ENCODE results near the gene CUEDC2.

The CUEDC2 gene

DNA sequence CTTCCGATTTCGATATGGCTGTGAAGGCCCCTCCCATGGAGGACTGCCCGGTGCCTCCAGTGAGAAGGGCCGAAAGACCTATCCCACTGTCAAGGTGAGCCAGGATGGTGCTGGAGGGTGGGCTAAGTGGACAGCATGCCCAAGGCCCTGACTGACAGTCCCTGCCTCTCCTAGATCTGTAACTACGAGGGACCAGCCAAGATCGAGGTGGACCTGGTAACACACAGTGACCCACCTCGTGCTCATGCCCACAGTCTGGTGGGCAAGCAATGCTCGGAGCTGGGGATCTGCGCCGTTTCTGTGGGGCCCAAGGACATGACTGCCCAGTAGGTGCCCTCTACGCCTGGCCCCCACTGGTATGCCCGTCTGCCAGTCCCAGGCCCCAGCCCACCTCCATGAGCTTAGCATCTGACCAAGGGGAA lies 35.6 kb downstream of the CUEDC2 start:
- DNase-seq (ENCODE audit: low read depth in 2 of 2) = no peak

- DNase-seq (ENCODE audit: low read depth in 2 of 2) = no peak
These were observed 36.1 kb downstream of the CUEDC2 start for GRCh38 chr10:102396317-102396650.

DNA sequence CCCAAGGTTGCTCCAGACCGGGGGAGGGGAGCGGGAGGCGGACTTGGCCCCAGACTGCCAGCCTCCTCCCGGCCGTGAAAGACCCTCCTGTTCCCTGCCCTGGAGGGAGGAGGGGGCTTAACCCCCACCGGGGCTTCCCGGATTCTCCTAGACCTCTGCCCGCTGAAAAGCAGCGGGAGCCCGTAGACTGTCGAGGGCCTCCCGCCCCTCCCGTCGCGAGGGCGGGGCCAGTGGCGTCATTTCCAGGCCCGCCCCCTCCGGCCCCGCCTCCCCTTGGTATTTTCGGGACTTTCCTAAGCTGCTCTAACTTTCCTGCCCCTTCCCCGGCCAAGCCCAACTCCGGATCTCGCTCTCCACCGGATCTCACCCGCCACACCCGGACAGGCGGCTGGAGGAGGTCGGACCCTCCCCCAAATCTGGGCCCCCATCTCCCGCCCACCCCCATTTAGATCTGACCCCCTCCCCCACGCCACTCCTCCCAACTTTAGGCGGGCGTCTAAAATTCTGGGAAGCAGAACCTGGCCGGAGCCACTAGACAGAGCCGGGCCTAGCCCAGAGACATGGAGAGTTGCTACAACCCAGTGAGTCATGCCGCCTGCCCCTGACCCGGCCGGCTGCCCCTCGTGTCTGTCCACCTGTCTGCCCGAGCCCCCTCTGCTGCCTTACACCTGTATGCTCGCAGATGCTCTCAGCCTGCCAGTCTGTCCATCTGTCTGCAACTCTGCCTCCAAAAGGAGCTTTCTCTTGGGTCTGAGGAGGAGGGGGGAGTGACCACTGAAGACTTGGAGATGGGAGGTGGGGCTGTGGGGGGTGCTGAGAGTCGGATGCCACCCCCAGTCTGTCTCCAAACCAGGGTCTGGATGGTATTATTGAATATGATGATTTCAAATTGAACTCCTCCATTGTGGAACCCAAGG lies 36.7 kb downstream of the CUEDC2 start, which contains the start of gene NFKB2:
Gene NFKB2 (plus strand): TSS at position 306 of the 917 bp plus-strand sequence. CDS start 255 bp downstream, at position 561.
- DNase-seq (ENCODE audit: low read depth in 2 of 2) = peak; percentile 85 to 86

DNA sequence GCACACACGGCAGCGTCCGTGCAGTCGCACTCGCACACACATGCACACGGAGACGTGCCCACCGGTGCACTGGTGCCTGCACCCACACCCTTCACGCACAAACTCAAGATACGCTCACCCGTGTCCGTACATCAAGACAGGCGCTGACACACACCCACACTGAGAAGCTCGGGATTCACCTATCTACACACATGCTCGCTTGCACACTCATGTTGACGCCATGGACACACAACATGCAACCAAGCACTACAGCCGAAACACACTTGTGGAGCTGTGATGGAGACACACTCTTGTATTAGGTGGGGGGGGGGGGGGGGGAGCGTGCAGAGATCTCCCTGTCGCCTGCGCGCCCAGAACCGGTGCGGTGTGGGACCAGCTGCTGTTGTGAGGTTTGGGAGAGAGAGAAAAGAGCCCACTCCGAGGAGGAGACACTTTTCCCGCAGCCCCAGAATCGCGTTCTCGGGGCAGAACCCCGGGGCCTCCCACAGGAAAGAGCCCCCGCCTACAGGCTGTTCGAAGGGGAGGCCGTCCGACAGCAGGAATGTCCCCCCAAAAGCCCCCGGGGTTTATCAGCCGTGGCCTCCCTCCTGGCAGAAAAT lies 37.5 kb downstream of the CUEDC2 start:
- peak; percentile 36 to 67 for DNase-seq (ENCODE audit: low read depth in 2 of 2)

- DNase-seq (ENCODE audit: low read depth in 2 of 2) = peak; percentile 97 to 98
These were observed 38.1 kb downstream of the CUEDC2 start for GRCh38 chr10:102394079-102394800.

- DNase-seq (ENCODE audit: low read depth in 2 of 2) = no peak
These were observed 38.8 kb downstream of the CUEDC2 start for GRCh38 chr10:102393411-102394078.

GRCh38 chr10:102392306-102392705 lies 40.1 kb downstream of the CUEDC2 start:
- no peak for DNase-seq (ENCODE audit: low read depth in 2 of 2)

DNA sequence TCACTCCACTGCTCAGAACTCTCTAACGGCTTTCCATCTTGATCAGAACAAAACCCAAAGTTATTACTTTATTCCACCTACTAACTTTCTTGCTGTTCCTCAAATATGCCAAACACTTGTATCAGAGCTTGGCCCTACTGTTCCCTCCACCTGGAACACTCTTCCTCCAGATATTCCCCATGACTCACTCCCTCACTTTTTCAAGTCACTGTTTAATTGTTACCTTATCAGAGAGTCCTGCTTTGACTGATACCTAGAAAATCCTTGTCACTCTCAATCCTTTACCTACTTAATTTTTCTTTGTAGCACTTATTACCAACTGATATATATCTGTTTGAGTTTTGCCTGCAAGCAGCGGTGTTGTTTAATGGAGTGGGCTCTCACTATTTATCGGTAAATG lies 42.5 kb downstream of the CUEDC2 start:
- DNase-seq (ENCODE audit: low read depth in 2 of 2) = no peak

- DNase-seq (ENCODE audit: low read depth in 2 of 2) = no peak
These were observed 47.6 kb downstream of the CUEDC2 start for GRCh38 chr10:102384606-102385429.

GRCh38 chr10:102384053-102384452 lies 48.3 kb downstream of the CUEDC2 start:
- no peak for DNase-seq (ENCODE audit: low read depth in 2 of 2)

GRCh38 chr10:102382871-102383270 lies 49.5 kb downstream of the CUEDC2 start:
- no peak for DNase-seq (ENCODE audit: low read depth in 2 of 2)

GRCh38 chr10:102381983-102382382 lies 50.4 kb downstream of the CUEDC2 start:
- DNase-seq (ENCODE audit: low read depth in 2 of 2) = no peak

DNA sequence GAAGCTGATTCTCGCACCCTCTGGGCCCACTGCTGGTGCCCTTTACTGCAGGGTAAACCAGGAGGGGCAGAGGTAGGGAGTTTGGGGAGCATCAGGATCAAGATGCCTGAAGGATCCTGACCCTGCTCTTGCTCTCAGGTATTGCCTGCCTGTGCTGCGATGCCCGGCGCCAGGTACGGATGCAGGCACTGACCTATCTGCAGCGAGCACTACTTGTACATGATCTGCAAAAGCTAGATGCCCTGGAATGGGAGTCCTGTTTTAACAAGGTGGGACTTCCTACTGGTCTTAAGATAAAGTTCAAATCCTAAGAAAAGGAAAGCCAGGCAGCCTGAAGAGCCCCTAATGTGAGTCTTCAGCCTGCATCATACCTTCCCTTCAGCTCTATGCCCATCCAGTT lies 53.0 kb downstream of the CUEDC2 start:
- DNase-seq (ENCODE audit: low read depth in 2 of 2) = no peak

DNA sequence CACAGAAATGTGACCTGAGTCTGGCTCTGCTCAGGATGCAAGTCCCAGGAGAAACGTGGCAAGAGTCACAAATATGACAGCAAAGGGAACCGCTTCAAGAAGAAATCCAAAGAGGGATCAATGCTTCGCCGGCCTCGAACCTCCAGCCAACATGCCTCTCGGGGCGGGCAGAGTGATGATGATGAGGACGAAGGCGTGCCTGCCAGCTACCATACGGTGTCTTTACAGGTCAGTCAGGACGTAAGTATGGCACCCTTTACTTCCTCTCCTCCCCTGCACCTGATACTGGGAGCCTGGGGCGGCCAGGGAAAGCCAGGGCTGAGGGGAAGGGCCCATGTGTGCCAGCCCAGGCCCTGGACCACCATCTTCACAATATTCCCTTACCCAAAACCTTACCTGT lies 55.5 kb downstream of the CUEDC2 start:
- DNase-seq (ENCODE audit: low read depth in 2 of 2) = no peak

GRCh38 chr10:102375867-102376266 lies 56.5 kb downstream of the CUEDC2 start:
- DNase-seq (ENCODE audit: low read depth in 2 of 2) = no peak

GRCh38 chr10:102375250-102375649 lies 57.1 kb downstream of the CUEDC2 start:
- DNase-seq (ENCODE audit: low read depth in 2 of 2) = no peak
